Measurements from ENCODE around the gene FILIP1L.
A peak's percentile ranks its signal among the peaks of the same experiment; 100 is the strongest.

FILIP1L gene

DNA sequence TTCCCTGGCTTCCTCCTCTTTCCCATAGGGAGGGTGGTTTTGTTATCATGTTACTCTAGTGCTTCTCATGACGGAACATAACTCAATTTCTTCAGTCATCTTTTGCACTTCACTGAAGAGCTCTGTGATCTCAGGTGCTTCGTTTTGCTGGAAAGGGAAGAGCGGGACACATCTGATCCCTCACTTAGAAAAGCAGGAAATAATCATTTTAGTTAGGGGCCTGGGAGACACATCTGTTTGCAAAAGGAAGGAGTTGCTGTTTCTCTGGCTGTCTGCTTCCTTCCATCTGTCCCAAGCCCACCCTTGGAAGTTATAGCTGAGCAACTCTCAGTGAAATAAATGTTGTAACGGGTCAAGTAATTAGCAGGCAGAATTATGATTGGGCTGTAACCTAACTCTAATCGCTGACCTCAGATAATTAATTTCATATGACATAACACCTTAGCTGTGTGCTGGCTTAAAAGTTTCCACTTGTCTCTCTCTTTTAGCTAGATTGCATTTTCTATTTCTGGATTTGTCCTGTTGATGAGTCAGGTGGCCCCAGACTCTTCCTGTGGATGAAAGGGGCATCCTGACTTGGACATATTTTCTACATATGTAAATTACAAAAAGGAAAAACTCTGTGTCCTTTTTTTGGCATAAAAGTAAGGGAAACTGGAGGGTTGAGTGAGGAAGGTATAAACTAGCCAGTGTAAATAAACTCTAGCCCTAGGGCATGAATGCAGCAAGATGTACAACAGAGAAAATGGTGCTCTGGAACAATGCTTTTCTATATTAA, 11.0 kb upstream of the FILIP1L start:
- Histone ChIP-seq H3K27ac (peak overlapping the region; percentile 15 to 43), H3K9me3 (no peaks in the 10 kb centered on the region), H3K27me3 (no peaks in the 10 kb centered on the region), H3K4me3 (no peak overlapping the region), H3K4me1 (peaks cover 0 to 54% (median 21%) of the 10 kb centered on the region in 4 donors), H3K36me3 (no peaks in the 10 kb centered on the region)
- intact Hi-C loops (cut with DNase I; ENCODE audit: low total_unique reads): no loop called here
- no peak for DNase-seq
- TF ChIP-seq, protein P1, sequence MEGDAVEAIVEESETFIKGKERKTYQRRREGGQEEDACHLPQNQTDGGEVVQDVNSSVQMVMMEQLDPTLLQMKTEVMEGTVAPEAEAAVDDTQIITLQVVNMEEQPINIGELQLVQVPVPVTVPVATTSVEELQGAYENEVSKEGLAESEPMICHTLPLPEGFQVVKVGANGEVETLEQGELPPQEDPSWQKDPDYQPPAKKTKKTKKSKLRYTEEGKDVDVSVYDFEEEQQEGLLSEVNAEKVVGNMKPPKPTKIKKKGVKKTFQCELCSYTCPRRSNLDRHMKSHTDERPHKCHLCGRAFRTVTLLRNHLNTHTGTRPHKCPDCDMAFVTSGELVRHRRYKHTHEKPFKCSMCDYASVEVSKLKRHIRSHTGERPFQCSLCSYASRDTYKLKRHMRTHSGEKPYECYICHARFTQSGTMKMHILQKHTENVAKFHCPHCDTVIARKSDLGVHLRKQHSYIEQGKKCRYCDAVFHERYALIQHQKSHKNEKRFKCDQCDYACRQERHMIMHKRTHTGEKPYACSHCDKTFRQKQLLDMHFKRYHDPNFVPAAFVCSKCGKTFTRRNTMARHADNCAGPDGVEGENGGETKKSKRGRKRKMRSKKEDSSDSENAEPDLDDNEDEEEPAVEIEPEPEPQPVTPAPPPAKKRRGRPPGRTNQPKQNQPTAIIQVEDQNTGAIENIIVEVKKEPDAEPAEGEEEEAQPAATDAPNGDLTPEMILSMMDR (IDR thresholded peaks at IDR 0.05): no peak

GRCh38 chr3:100124201-100124761, 10.0 kb upstream of the FILIP1L start:
- intact Hi-C loops (cut with DNase I; ENCODE audit: low total_unique reads): no loop called here
- Histone ChIP-seq H3K4me3 (no peak overlapping the region), H3K9me3 (no peaks in the 10 kb centered on the region), H3K36me3 (no peaks in the 10 kb centered on the region), H3K4me1 (peaks cover 0 to 55% (median 21%) of the 10 kb centered on the region in 4 donors), H3K27me3 (no peaks in the 10 kb centered on the region), H3K27ac (peak overlapping the region; percentile 43 to 57)
- DNase-seq: no peak
- TF ChIP-seq, protein P1 (IDR thresholded peaks at IDR 0.05): no peak

DNA sequence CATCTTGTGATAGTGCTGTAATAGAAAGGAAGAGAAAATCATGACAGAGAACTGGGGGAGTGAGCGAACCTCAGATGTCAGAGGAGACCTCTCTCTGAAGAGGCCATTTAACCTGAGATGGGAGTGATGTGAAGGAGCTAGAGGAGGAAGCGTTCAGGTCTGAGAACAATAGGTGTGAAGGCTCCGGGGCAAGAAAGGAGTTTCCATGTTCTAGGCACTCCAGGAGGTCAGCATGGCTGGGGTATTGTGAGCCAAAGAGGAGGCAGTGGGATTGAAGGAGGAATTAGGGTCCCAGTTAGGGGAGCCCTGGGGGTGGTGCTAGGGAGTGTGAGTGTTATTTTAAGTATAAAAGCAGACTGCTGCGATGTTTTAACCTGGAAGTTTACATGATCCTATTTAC, 8.8 kb upstream of the FILIP1L start:
- no peaks in the 10 kb centered on the region for H3K27me3 ChIP-seq
- H3K4me1 ChIP-seq: peaks cover 0 to 51% (median 21%) of the 10 kb centered on the region in 4 donors
- DNase-seq: no peak
- H3K9me3 ChIP-seq: no peaks in the 10 kb centered on the region
- H3K36me3 ChIP-seq: no peaks in the 10 kb centered on the region
- no peak overlapping the region for H3K4me3 ChIP-seq
- intact Hi-C loops (cut with DNase I; ENCODE audit: low total_unique reads): no loop called here
- TF ChIP-seq, protein P1 (IDR thresholded peaks at IDR 0.05): no peak
- peak overlapping the region; percentile 43 to 57 for H3K27ac ChIP-seq

DNA sequence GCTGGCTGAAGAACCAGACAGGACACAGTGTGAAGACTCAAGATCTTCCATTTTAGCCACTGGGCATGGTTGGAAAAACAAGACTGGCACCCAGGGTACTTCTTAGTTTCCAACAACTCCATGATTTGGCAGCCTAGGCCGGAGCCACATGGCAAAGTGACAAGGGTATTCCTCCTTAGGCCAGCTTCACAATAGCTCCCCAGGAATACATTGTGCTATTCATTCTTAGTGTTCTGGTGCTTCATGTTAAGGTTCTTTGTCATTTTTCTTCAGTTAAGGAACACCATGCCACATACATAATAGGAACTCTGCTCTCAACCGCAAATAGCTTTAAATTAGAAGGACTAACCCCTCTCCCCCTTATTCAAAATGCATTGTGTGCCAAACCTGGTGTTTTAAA, 8.0 kb upstream of the FILIP1L start:
- intact Hi-C loops (cut with DNase I; ENCODE audit: low total_unique reads): no loop called here
- Histone ChIP-seq H3K36me3 (no peaks in the 10 kb centered on the region), H3K4me3 (no peak overlapping the region)

DNA sequence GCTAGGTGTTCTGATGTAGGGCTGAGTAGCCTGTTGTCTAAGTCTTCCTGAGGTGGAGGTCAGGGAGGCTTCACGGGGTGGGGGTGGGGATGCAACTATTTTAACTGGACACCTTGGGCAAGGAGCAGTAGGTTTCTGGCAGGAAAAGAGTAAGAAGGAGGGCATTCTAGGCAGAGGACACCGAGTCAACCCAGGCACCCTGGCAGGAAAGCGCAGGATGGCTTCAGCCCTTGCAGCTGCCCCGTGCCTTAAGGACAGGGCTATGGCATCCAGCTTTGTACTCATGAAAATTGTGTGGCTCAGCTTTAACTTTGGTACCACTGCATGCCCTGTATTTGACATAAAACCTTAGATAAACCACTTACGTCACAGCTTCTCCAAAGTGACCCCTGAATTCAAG, 6.4 kb upstream of the FILIP1L start:
- Histone ChIP-seq H3K36me3 (no peaks in the 10 kb centered on the region), H3K27ac (no peak overlapping the region), H3K27me3 (no peaks in the 10 kb centered on the region), H3K9me3 (no peaks in the 10 kb centered on the region), H3K4me3 (no peak overlapping the region), H3K4me1 (peaks cover 0 to 50% (median 20%) of the 10 kb centered on the region in 4 donors)
- DNase-seq: no peak
- TF ChIP-seq, protein P1 (IDR thresholded peaks at IDR 0.05): no peak
- intact Hi-C loops (cut with DNase I; ENCODE audit: low total_unique reads): no loop called here

More for the DNA sequence above, 8.0 kb upstream of the FILIP1L start:
- Histone ChIP-seq H3K9me3 (no peaks in the 10 kb centered on the region), H3K27me3 (no peaks in the 10 kb centered on the region), H3K27ac (no peak overlapping the region), H3K4me1 (peaks cover 0 to 51% (median 21%) of the 10 kb centered on the region in 4 donors)
- TF ChIP-seq, protein P1 (IDR thresholded peaks at IDR 0.05): no peak
- DNase-seq: no peak
